Tibial nerve (tissue), 4 donors: ENCODE measurements around the gene OR6S1. TPM values are rescaled to one million over a fixed set of nuclear protein-coding genes. Genes with fewer than 3 reads are reported as not detected.

Experiments
- DNase-seq, 2 donors: peaks; one replicate each; pipeline ENCODE4 v3.0.0-alpha.2; 2019; ENCODE audit warnings: low spot score in 2 of 2
- H3K27ac ChIP-seq, 4 donors: fragments of 200-600 bp; sonication (generic) in 3 of 4; one replicate each; pipeline ENCODE4 v1.5.1; 2017 to 2019; ENCODE audit warnings: mild to moderate bottlenecking in 1 of 4
- H3K27me3 ChIP-seq, 2 donors: fragments of 200-600 bp; sonication (generic) in 1 of 2; one replicate each; pipeline versions ENCODE4 v1.5.1 to v1.6.0; 2017 to 2019
- H3K36me3 ChIP-seq, 3 donors: fragments of 200-600 bp; sonication (generic); one replicate each; pipeline ENCODE4 v1.5.1; 2018 to 2019
- H3K4me1 ChIP-seq, 4 donors: fragments of 200-600 bp; sonication (generic) in 3 of 4; one replicate each; pipeline ENCODE4 v1.5.1; 2017 to 2019
- H3K4me3 ChIP-seq, 4 donors: fragments of 200-600 bp; sonication (generic) in 3 of 4; one replicate each; pipeline ENCODE4 v1.5.1; 2017 to 2019; ENCODE audit warnings: mild to moderate bottlenecking in 1 of 4, moderate library complexity in 1 of 4
- H3K9me3 ChIP-seq, 4 donors: fragments of 200-600 bp; sonication (generic) in 3 of 4; one replicate each; pipeline ENCODE4 v1.5.1; 2017 to 2019
- CTCF ChIP-seq, 5 experiments: fragments of 200-600 bp in 3 of 5; fragments of 450-650 bp in 2 of 5; sonication (generic) in 3 of 5; IDR thresholded peaks; one replicate each; pipeline ENCODE4 v1.5.1; 2016 to 2019; ENCODE audit warnings: antibody characterized with exemption in 5 of 5, mild to moderate bottlenecking in 3 of 5, moderate library complexity in 2 of 5
- EP300 ChIP-seq, 2 donors: sonication (generic); formaldehyde crosslinking; IDR thresholded peaks; one replicate each; pipeline ENCODE4 v1.6.1; 2017; ENCODE audit warnings: antibody characterized with exemption in 2 of 2, mild to moderate bottlenecking in 1 of 2
- POLR2A ChIP-seq, 2 donors: fragments of 450-650 bp; IDR thresholded peaks; one replicate each; pipeline ENCODE4 v1.6.1; 2017; ENCODE audit warnings: antibody characterized with exemption in 2 of 2, mild to moderate bottlenecking in 2 of 2, moderate library complexity in 2 of 2
- WGBS, 2 donors: methylation state at CpG; one replicate each; pipeline ENCODE4 v1.1.5; 2018; 5-methylcytosine and 5-hydroxymethylcytosine counted together
- total RNA-seq, 4 donors: library from RNA; depleted of rRNA; stranded (reverse); fragments of >200 nt; gene quantifications; one replicate each; pipeline ENCODE4 v1.1.0, GENCODE V29; 2016

OR6S1 gene
- total RNA-seq, 4 donors from 2014 or later: not detected

- H3K27me3 ChIP-seq: no peaks in the 10 kb centered on the region
- no peaks in the 10 kb centered on the region for H3K9me3 ChIP-seq
- no peak for TF ChIP-seq CTCF (IDR thresholded peaks at IDR 0.05)
- no peak for TF ChIP-seq EP300 (IDR thresholded peaks at IDR 0.05)
- TF ChIP-seq POLR2A (IDR thresholded peaks at IDR 0.05): no peak
- DNase-seq: no peak
- WGBS, 2 donors: 37 to 42% methylated on average over 5 of the region's 5 CpGs
- H3K4me1 ChIP-seq: peaks cover 0 to 53% (median 6%) of the 10 kb centered on the region in 4 donors
- H3K27ac ChIP-seq: peak overlapping the region in 2 of 4 donors; percentile 28 to 80
- H3K4me3 ChIP-seq: no peak overlapping the region
- H3K36me3 ChIP-seq: no peaks in the 10 kb centered on the region
These were observed 29.1 kb downstream of the OR6S1 start for GRCh38 chr14:20612403-20612802.

GRCh38 chr14:20611277-20611676 is 30.2 kb downstream of the OR6S1 start:
- H3K27ac ChIP-seq: no peak overlapping the region
- H3K4me1 ChIP-seq: peaks cover 0 to 53% (median 6%) of the 10 kb centered on the region in 4 donors
- H3K36me3 ChIP-seq: no peaks in the 10 kb centered on the region
- WGBS, 2 donors: 49 to 59% methylated on average over 4 of the region's 4 CpGs
- H3K4me3 ChIP-seq: no peak overlapping the region
- no peaks in the 10 kb centered on the region for H3K27me3 ChIP-seq
- TF ChIP-seq CTCF (IDR thresholded peaks at IDR 0.05): no peak
- TF ChIP-seq POLR2A (IDR thresholded peaks at IDR 0.05): no peak
- no peak for TF ChIP-seq EP300 (IDR thresholded peaks at IDR 0.05)
- H3K9me3 ChIP-seq: no peaks in the 10 kb centered on the region
- DNase-seq: no peak

GRCh38 chr14:20610002-20610765 is 31.3 kb downstream of the OR6S1 start:
- H3K27ac ChIP-seq: peak overlapping the region; percentile 73 to 86 (median 75)
- peak overlapping the region; percentile 56 to 75 (median 71) for H3K4me3 ChIP-seq
- no peaks in the 10 kb centered on the region for H3K9me3 ChIP-seq
- 7% methylated on average over 27 of the region's 27 CpGs for WGBS, 2 donors
- peaks cover 0 to 51% (median 6%) of the 10 kb centered on the region in 4 donors for H3K4me1 ChIP-seq
- TF ChIP-seq POLR2A (IDR thresholded peaks at IDR 0.05): no peak
- TF ChIP-seq CTCF (IDR thresholded peaks at IDR 0.05): no peak
- peak in 1 of 2 donors; percentile 8 for TF ChIP-seq EP300 (IDR thresholded peaks at IDR 0.05)
- no peaks in the 10 kb centered on the region for H3K36me3 ChIP-seq
- peak; percentile 64 to 87 for DNase-seq
- no peaks in the 10 kb centered on the region for H3K27me3 ChIP-seq

GRCh38 chr14:20609215-20610001 is 32.1 kb downstream of the OR6S1 start:
- 0 to 1% methylated on average over 43 to 44 of the region's 44 CpGs for WGBS, 2 donors
- Histone ChIP-seq H3K4me3 (peak overlapping the region; percentile 56 to 75 (median 71)), H3K9me3 (no peaks in the 10 kb centered on the region), H3K27ac (peak overlapping the region; percentile 73 to 86 (median 75)), H3K36me3 (no peaks in the 10 kb centered on the region), H3K27me3 (no peaks in the 10 kb centered on the region), H3K4me1 (peaks cover 0 to 43% (median 3%) of the 10 kb centered on the region in 4 donors)
- DNase-seq: peak; percentile 67 to 86
- TF ChIP-seq CTCF (IDR thresholded peaks at IDR 0.05) (peak; percentile 89 to 96 (median 91)), POLR2A (IDR thresholded peaks at IDR 0.05) (peak in 1 of 2 donors; percentile 11), EP300 (IDR thresholded peaks at IDR 0.05) (peak in 1 of 2 donors; percentile 12)
